NCI-H774 (cell line): Measurements from ENCODE around the gene LARGE1.
"Not testable (repeated sequence)": the region's sequence is repeated elsewhere in the genome, so short reads cannot be mapped to it uniquely, and the experiment has no call there.

Experiments used
- DNase-seq: peaks from one replicate; lab custom pipeline; 2025; lab: John Stamatoyannopoulos, UW

The LARGE1 gene

GRCh38 chr22:33472462-33473344, 447.6 kb downstream of the LARGE1 start:
- no peak for DNase-seq

DNA sequence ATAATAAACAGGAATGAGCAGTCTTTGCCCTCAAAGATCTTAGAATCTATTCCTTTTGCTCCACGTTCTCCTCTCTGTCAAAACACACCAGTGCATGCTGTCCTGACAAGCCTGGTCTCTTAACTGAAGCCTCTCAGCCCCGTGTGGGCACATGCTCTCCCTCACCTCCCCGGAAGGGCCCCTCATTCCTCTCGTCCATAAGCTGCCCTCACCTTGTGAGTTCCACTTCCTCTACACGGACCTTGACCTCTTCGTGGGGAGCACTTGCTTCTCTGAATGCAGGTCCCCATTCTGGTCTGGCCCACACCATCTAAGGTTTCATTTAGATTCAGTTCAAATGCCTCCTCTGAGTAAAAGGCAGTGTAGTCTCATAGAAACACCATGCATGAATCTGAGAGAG, 449.8 kb downstream of the LARGE1 start:
- DNase-seq: no peak

GRCh38 chr22:33467620-33468095, 452.6 kb downstream of the LARGE1 start:
- no peak for DNase-seq

GRCh38 chr22:33467080-33467479, 453.2 kb downstream of the LARGE1 start:
- no peak for DNase-seq

GRCh38 chr22:33465554-33465953, 454.7 kb downstream of the LARGE1 start:
- DNase-seq: no peak

DNA sequence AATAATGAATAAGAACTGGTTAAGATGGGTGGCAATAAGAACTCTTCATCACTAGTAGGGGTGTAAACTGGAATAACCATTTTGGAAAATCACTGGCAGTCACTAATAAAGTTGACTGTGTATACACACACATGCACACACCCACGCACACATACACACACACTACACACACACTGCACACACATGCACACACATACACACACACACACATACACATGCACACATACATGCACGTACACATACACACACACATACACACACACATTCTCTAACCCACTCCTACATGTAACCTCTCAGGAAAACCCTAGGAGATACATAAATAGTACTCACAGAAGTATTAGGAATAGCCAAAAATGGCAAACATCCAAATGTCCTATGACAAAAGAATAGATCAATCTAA, 455.6 kb downstream of the LARGE1 start:
- no peak for DNase-seq

DNA sequence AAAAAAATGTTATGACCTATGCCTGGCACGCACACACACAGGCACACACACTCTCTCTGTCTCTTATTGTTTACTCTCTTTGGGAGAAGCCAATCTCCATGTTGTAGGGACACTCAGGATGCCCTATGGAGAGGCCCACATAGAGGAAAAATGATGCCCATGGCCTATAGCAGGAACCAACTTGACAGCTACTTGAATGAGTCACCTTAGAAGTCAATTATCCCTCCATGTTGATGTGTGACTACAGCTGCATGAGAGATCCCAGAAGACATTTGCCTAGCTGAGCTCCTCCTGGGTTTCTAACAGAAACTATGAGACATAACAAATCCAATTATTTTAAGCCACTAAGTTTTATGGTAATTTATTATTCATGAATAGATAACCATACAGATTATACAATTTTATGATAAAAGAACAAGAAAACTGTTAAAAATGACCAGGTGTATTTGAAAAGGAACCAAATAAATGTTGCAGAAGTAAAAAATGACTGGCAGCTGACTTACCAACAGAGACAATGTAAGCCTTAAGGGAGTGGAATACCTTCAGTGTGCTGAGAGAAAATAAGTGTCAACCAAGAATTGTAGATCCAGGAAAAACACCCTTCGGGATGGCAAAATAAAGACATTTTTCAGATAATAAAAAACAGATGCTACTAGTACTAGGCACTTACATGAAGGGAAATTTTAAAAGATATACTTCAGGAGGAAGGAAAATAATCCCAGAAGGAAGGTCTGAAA, 458.4 kb downstream of the LARGE1 start:
- DNase-seq: no peak

- not testable (repeated sequence) for DNase-seq
These were observed 459.0 kb downstream of the LARGE1 start for GRCh38 chr22:33461245-33461644.

GRCh38 chr22:33459137-33459536, 461.1 kb downstream of the LARGE1 start:
- no peak for DNase-seq

DNA sequence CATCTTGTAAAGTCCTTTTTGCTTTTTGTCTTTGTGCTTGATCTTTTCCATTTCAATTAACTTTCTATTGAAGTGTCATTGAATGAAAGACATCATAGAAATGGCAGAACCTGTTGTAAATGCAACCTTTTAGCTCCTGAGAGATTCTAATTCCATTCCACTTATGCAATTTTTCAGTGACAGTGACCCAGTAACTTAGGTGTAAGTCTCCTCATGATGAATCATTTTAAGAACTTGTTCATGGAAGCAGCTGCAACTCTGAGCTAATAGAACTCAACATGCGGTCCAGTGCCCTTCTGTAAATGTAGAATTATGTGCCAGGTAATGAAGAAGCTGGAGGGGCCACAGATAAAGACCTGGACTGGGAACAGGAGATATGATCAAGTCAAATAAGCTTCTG, 463.8 kb downstream of the LARGE1 start:
- DNase-seq: no peak

DNA sequence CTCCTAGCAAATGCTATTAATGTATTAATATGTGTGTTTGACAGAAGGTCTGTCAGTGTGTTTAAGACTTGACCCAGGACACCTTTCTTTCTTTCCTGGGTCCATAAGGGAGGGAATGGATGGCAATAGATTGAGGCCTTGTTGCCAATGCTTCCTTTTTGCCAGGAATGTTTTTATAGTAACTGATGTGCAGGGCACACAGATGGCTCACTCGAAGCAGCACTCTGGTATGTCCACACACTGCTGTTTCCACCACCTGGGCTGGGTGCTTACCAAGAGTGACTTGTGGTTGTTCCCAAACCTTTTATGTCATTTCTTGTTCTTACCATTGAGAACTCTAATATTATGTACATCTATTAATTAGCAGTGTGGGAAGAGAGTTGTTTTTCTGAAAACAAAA, 465.2 kb downstream of the LARGE1 start:
- no peak for DNase-seq

GRCh38 chr22:33451866-33452469, 468.3 kb downstream of the LARGE1 start:
- DNase-seq: no peak

DNA sequence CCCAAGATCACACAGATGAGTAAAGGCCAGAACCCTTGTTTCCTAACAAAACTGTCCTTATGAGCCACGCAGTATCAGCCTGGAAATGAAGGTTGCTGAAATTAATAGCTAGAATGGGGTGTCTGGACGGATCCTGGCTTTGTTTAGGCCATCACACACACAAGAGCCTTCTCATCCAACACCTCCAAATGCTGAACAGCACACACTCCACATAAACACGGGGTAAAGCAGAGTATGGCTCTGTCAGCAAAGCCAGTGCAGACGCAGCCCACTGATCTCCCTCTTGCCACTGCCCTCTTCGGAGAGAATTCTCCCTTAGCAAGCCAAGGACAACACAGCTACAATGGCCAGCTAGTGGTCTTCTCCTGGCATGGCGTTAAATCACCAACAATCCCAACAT, 469.5 kb downstream of the LARGE1 start:
- no peak for DNase-seq

DNA sequence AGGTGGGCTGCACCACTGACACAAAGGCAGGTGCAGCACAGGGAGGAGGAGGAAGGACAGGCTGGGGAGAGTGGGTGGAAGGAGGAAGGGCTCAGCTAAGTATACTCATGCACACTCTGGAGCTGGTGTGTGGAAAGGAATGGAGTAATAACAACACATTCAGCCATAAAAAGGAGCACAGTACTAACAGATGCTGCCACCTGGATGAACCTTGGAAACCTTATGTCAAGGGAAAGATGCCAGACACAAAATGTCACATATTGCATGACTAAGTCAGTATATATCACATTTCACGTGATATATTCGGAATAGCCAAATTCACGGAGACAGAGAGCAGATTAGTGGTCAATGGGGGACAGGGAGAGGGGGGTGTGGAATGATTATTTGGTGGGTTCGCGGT, 472.5 kb downstream of the LARGE1 start:
- no peak for DNase-seq

DNA sequence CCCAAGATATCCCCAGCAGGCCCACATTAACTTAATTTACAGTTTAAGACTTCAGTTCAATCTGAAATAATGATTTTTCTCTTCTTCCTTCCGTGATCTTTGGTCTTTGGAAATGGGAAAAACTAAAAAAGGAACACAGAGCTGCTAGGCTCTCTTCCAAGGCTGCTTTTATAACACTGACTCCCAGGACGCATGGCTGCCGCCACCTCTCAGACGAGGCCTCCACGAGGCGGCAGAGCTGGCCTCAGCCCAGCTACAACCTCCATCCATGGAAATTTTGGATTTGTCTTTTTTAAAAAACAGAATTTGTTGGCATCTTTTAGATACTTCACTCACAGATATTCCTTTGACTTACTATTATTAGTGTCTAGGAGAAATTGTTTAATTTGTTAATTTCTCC, 476.6 kb downstream of the LARGE1 start:
- DNase-seq: no peak

DNA sequence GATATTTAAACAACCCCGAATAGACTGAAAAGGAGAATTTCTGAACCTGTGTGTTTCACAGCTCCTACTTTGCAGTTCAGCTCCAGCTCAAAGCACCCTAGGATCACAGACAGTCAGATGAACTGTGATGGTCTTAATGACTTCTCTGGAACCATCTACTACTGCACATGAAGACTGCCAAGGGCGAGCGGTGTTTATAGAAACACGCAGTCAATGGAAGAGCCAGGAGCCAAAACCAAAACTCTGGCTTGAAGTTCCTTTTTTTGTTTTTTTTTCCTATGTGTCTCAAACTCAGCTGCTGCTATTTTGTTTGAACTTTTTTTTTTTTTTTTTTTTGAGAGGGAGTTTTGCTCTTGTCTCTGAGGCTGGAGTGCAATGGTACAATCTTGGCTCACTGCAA, 479.5 kb downstream of the LARGE1 start:
- no peak for DNase-seq

DNA sequence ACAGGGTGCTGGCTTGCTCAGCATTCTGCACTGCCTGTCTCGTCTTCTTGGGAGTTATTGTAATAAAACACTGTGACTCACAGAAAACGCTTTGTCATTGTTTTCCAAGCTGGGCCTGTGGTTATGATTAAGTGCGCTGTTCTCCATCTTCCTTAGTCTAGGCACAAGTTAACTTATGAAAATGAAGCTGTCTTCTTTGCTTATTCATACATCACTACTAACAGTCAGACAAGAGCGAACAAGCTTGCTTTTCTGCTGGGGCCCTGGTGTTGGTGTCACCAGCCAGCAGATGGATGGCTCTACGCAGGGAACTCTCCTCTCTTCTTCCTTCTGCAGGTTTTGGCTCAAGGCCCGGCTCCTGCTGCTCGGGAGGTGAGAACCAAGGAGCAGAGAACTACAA, 482.0 kb downstream of the LARGE1 start:
- no peak for DNase-seq

GRCh38 chr22:33431300-33431699, 489.0 kb downstream of the LARGE1 start:
- DNase-seq: no peak

- DNase-seq: no peak
These were observed 491.0 kb downstream of the LARGE1 start for GRCh38 chr22:33429281-33429680.

DNA sequence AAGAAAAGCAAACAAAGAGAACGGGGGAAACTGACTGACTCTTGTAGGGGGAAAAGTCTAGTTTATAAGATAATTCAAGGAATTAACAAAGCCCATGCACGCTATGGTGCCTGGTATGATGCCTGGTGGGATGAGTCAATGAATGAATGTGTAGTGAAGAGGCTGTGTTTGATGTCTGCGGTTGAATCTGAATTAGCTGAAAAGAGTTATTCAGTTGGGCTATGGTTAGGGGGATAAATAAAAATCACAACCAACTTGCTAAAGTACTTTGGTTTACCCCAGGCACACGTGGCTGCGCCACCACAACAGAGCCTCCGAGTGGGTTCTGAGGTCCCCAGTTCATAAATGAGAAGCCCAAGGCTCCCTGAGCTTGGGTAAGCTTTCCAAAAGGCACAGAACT, 492.8 kb downstream of the LARGE1 start:
- DNase-seq: no peak

DNA sequence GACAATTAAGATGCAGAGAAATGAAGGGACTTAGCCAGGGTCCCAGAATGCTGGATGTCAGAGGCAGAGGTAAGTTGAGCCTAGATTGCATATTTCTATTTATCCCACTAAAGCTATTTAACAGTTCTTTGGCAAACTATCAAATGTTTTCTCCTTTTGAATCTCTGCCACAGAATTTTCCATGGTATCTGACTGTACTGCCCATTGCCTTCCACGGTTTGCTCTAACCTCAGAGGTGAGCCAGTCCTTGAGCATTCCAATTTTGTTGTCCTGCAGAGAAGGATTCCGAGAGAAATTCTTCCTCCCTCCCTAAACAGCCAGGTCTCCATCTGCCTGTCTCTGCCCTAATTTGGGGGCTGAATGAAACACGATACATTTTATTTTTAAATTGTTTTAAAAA, 493.8 kb downstream of the LARGE1 start:
- DNase-seq: no peak

DNA sequence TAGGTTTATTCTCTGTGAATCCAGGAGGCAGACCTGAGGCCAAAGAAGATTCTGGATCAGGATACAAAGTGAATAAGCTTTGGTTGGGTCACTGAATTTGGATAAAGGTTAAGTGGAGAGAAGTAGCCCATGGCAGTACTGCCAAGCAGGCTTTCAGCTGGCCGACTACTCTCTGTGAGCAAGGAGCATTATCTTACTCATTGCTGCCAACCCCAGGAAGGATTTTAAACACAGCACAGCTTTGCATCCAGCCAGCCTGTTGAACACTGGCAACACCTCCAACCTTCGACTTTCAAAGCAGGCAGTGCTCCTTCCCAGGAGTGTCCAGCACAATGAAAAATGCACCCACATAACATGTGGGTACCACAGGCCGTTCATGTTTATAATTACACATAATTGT, 498.4 kb downstream of the LARGE1 start:
- no peak for DNase-seq

DNA sequence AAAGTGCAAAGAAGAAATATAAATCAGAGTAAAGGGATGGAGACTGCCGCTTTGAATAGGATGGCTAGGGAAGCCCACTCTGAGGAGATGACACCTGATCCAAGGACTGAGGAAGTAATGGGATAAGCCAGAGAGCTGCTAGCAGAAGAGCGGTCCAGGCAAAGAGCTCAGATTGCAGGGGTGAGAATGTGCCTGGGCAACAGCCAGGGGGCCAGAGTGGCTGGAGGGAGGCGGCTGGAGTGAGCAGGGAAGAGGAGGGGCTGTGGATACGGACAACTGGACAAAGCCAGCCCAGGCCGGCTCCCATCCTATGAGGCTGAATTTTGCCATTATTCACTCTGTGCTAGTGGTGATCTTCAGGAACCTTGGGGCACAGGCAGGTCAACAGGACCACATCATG, 501.8 kb downstream of the LARGE1 start:
- no peak for DNase-seq
